Activated CD8-positive, alpha-beta memory T cell treated with anti-CD3 and anti-CD28 coated beads for 36 hours (primary cell): ENCODE measurements around the gene OSBPL10. TPM values are rescaled to one million over a fixed set of nuclear protein-coding genes. Genes with fewer than 3 reads are reported as not detected.

Experiments used
- CTCF ChIA-PET: fragments of 350-600 bp; sonication (Branson Sonifier 250); formaldehyde crosslinking; loops from one replicate; lab custom pipeline; 2021; ENCODE audit warnings: antibody characterized with exemption; lab: Charles Lee
- POLR2A ChIA-PET: fragments of 350-600 bp; sonication (Branson Sonifier 250); formaldehyde crosslinking; loops from one replicate; lab custom pipeline; 2021; ENCODE audit warnings: antibody characterized with exemption; lab: Charles Lee
- total RNA-seq, 2 experiments: library from RNA; stranded (reverse); gene quantifications; one replicate each; pipeline ENCODE4 v1.2.3, GENCODE V29; 2021

OSBPL10 gene
- total RNA-seq, 2 experiments from 2014 or later = 3.4 to 3.6 TPM

DNA sequence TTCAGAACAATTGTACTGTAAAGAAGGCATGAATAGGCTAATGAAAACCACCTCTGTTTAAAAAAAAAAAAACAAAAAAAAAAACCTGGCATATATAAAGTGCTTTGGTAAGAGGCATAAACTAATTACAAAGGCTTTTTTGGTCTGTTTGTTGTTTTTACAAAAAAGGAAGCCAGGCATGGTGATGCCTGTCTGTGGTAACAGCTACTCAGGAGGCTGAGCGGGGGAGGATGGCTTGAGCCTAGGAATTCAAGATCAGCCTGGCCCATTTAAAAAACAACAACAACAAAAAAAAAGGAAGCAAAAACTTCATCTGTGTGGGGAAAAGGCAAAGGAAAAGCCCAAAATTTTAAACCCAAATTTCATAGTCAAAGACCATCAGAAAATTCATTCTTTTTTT is 47.0 kb downstream of the OSBPL10 start:
- CTCF ChIA-PET = no interaction called here
- POLR2A ChIA-PET = no interaction called here

- ChIA-PET CTCF (no interaction called here), POLR2A (no interaction called here)
Measured at GRCh38 chr3:31932990-31933389, 48.1 kb downstream of the OSBPL10 start.

DNA sequence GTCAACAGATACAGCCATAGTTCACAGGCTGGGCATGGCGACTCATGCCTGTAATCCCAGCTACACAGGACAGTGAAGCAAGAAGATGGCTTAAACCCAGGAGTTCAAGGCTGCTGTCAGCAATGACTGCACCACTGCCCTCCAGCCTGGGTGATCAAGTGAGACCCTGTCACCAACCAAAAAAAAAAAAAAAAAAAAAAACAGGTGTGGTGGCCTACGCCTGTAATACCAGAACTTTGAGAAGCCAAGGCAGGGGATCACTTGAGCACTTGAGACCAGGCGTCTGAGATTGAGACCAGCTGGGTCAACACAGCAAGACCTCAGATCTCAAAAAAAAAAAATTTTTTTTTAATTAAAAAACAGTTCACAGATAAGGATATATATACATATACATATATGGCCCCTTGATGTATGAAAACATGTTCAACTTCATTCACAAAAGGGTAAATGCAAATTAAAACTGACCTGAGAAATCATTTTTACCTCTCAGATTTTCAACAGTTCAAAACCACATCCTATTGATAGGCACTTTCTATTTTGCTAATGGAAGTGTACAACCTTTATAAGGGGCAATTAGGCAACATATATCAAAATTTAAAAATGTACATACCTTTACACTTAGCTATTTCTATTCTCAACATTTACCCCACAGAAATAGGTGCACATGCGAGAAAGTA is 51.1 kb downstream of the OSBPL10 start:
- CTCF ChIA-PET = interaction anchor here (0.6 kb wide), 1 partner anchor 306 kb away, joined by 4 read pairs; no protein-coding TSS in a partner anchor

DNA sequence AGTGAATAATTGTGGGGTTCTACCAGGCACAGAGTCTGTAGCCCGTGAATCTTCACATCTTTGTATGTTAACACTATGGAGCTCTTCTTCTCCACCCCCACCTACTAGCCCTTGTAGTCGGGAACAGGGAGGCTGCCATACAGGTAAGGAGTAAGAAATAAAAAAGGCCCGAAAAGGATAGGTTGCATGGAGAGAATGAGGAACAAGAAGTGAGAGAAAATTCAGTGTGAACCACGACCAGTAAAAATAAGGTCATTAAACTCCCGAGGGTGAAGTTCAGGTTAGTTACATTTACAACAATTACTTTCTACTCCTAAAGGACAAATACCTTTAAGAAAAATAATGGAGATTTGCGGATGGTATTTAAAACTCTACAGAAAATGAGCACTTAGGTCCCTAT is 53.3 kb downstream of the OSBPL10 start:
- ChIA-PET POLR2A (no interaction called here), CTCF (no interaction called here)

More for the DNA sequence above, 51.1 kb downstream of the OSBPL10 start:
- POLR2A ChIA-PET = no interaction called here

DNA sequence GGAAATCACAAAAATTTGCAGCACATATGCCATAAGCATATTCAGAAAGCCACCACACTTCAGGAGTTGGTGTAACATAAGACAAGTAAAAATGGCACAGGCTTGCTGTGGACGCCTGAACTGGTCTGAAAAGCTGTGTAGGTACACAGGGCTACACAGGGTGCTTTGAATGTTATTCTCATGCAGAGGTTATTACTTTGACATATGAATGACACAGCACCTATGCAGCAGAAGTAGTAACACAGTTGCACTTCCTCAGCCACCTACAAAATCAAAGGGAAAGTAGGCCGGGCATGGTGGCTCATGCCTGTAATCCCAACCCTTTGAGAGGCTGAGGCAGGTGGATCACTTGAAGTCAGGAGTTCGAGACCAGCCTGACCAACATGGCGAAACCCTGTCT is 54.5 kb downstream of the OSBPL10 start:
- ChIA-PET POLR2A (no interaction called here), CTCF (no interaction called here)

GRCh38 chr3:31925271-31925630 is 55.8 kb downstream of the OSBPL10 start:
- ChIA-PET CTCF (no interaction called here), POLR2A (no interaction called here)

- ChIA-PET POLR2A (no interaction called here), CTCF (no interaction called here)
Measured at GRCh38 chr3:31924610-31925270, 56.3 kb downstream of the OSBPL10 start.

GRCh38 chr3:31922962-31923361 is 58.1 kb downstream of the OSBPL10 start:
- ChIA-PET CTCF (no interaction called here), POLR2A (no interaction called here)

DNA sequence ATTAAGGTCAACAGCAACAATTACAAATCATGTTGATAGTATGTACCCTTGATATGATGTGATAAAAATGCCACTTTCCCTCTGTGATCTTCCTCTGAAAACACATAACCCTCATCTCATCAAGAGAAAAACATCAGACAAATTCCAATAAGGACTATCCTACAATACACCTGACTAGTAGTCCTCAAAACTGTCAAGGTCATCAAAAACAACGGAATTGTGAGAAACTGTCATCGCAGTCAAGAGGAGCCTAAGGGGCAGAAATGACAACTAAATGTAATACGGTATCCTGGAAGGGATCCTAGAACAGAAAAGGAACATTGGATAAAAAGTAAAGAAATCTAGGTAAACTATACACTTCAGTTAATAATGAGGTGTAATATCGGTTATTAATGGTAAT is 59.2 kb downstream of the OSBPL10 start:
- ChIA-PET POLR2A (no interaction called here), CTCF (no interaction called here)

GRCh38 chr3:31920310-31920709 is 60.8 kb downstream of the OSBPL10 start:
- CTCF ChIA-PET = no interaction called here
- POLR2A ChIA-PET = no interaction called here

DNA sequence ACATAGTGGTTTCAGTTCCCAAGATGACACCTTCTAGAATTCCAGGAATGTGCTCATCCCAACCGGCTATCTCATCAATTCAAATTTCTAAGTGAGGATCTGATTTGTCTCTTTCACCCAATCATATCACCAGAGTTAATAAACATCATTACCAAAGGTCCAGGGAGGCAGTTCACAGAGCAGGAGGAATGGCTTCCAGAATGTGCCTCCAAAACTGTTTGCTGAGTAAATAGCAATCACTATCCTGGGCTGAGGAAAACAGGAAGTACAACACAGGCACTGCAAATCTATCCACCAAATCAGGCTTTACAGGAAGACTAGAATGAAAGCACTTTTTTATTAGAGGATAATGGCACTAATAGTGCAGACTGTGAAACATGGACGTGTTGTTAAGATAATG is 61.5 kb downstream of the OSBPL10 start:
- POLR2A ChIA-PET = no interaction called here
- CTCF ChIA-PET = no interaction called here

DNA sequence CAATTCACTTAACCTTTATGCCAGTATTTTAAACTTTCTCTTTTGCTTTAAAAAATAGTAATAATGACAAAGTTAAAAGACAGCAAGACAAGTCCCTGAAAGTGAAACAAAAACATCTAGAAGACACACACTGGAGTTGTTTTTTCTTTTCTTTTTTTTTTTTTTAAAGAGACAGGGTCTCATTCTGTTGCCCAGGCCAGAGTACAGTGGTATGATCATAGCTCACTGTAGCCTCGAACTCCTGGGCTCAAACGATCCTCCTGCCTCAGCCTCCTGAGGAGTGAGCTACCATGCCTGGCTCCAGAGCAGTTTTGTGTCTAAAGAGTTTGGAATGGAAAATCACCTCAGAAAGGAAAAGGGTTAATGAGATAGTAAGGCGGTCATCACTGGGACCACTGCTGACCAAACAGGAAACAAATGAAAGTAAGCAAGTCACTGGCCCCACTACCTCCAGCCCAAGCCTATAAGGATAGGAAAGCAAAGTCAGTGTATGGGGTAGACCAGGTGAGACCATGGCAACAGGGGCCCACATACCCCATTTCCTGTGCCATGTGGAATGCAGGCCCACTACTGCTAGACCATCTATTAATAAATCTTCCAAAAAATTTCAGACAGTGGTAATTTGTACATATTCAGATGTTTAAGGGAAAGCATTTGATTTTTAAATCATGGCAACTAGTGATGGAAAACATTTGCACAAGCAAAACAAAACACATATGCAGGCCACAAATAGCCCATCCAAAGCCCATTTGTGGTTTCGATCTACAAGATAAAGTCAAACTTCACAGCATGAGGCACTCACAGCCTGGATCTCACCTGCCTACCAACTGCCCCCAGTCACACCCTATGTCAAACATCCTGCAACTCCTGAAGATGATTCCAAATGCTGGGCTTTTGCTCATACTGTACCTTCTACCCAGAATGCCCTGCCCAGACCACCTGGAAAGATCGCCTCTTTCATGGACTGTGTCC is 62.6 kb downstream of the OSBPL10 start:
- POLR2A ChIA-PET = no interaction called here
- CTCF ChIA-PET = no interaction called here

DNA sequence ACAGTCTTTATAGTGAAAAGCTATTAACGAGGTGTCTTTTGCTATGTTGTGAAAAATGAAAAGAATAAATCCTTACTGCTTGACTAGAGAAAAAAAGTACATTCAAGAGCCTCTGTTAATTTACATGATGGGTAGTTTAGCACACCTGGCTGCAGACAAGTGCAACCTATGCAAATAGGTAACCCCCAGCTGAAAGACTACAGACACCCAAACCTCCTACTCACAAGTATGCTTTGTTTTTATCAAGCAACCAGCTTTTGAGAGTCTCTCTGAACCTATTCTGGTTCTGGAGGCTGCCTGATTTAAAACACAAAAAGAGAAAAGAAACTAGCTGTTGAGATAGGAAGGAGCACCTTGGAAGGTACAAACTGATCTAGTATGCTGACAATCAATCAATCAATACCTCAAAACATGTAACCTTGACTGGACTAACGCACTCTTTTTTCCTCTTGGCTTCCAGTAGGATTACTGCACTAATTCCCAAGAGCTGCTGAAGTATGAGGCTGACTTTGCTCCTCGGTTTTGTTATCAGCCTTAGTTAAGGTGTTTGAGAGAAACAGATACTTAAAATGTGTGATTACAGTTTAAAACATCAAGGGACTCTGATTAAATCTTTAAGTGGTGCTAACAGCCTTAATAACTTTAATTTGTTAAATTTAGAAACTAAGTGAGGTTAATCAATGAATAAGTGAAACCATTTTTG is 63.6 kb downstream of the OSBPL10 start:
- ChIA-PET POLR2A (no interaction called here), CTCF (no interaction called here)

GRCh38 chr3:31911643-31912042 is 69.4 kb downstream of the OSBPL10 start:
- ChIA-PET POLR2A (no interaction called here), CTCF (no interaction called here)

DNA sequence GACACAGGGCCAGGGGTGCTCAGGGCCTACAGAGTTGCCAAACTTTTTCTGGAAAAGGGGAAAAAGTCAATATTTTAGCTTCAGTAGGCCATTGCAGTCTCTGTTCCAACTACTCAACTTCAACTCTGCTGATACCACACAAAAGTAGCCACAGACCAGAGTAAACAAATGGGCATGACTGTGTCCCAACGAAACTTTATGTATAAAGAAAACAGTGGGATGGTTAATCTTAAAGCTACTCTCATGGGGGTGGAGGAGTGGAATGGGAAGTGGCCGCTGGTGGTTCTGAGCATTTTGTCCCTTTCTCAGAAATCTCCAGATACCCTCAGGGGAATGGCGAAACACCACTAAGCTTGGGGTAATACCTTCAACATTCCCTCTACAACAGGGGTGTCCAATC is 69.9 kb downstream of the OSBPL10 start:
- POLR2A ChIA-PET = no interaction called here

DNA sequence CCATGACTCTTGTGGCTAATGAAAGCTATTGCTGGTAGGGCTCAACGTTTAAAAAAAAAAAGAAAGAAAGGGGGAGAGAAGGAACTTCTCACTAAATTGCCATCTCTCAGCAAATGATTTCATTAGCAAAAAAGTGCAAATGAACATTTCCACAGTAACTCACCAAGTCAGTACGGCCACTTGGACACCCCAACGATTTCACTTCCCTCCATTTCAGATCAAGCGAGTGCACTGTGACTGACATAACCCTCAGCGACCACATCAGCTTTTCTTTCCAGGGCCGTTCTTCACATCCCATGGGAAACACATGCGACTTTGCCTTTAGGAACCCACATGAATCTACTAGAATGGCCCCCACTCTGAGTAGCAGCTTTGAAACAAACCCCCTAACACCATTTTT is 71.6 kb downstream of the OSBPL10 start:
- ChIA-PET POLR2A (no interaction called here), CTCF (no interaction called here)

More for the DNA sequence above, 69.9 kb downstream of the OSBPL10 start:
- CTCF ChIA-PET = no interaction called here

DNA sequence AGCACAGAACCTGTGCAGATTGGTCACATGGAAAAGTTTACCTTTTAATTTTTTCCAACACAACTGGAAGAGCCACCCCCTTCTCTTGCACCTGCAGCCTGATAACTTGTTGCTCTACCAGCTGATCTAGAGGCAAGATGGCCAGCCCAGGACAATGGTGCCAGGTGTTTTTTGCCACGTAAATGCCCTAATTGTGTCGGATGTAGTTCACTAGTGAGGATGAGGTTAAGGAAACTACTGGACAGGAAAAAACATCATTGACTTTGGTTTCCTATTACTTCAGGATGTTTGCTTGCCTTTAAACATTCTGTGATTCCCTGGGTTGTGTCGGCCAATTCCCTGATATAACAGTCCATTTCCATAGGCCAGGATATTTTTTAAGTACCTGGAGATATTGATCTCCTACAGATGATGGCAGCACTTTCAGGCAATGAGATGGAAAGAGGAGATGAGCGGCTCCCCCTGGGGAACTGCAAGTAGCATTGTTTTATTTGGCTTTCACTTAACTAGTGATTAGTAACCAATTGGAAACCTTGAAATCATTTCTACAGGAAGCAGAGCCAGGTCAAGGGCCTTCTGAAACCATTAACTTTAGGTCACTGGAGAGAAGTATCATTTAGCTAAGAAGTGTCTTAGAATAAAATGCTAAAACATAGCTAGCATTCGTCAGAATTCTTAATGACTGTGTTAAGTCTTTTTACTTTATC is 72.5 kb downstream of the OSBPL10 start:
- ChIA-PET CTCF (no interaction called here), POLR2A (no interaction called here)

DNA sequence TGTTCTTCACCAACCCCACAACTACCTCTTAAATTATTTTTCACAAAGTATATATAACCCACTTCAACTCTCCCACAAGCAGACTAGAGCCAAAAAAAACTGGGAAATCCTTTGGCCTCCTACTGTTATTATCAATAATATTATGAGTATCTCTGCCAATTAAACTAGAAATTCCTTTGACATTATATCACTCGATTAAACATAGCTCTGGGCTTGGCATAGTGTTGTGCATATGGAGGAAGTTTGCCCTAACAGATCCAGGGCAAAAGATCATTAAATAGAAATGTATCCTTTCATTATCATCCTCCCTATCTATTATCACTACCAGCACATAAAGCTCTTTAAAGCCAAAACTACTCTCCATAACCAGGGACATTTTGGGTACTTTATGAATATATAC is 74.9 kb downstream of the OSBPL10 start:
- POLR2A ChIA-PET = no interaction called here
- CTCF ChIA-PET = no interaction called here
